HUES64 (cell line): ENCODE results near the gene CTBP2.

Source experiments
- H3K27ac ChIP-seq: 2 replicates; pipeline ENCODE4 v1.7.0; 2013; ENCODE audit warnings: low read depth, low read length, inconsistent platforms
- H3K27me3 ChIP-seq: 2 replicates; pipeline ENCODE4 v1.6.1; 2013; ENCODE audit warnings: mild to moderate bottlenecking, low read length; ENCODE audit not compliant: insufficient read depth
- H3K36me3 ChIP-seq: 2 replicates; pipeline ENCODE4 v1.6.1; 2013; ENCODE audit warnings: mild to moderate bottlenecking, low read length; ENCODE audit not compliant: insufficient read depth
- H3K4me1 ChIP-seq: 2 replicates; pipeline ENCODE4 v1.6.1; 2013; ENCODE audit warnings: mild to moderate bottlenecking, low read length, moderate library complexity; ENCODE audit not compliant: insufficient read depth
- H3K4me3 ChIP-seq: 2 replicates; pipeline ENCODE4 v1.5.1; 2013; ENCODE audit warnings: mild to moderate bottlenecking, low read length, moderate library complexity
- H3K9ac ChIP-seq: 2 replicates; pipeline ENCODE4 v1.6.1; 2013; ENCODE audit warnings: mild to moderate bottlenecking, low read depth, low read length
- H3K9me3 ChIP-seq: 2 replicates; pipeline ENCODE4 v1.6.1; 2013; ENCODE audit warnings: low read depth, low read length; ENCODE audit not compliant: insufficient read depth
- WGBS: fragments of 150-250, 120-280 bp; methylation state at CpG from one replicate; pipeline ENCODE4 v1.1.7; 2013; ENCODE audit warnings: missing lambda C conversion rate; 5-methylcytosine and 5-hydroxymethylcytosine counted together

CTBP2 gene

GRCh38 chr10:125177641-125178640 lies 17.6 kb upstream of the CTBP2 start:
- H3K27ac ChIP-seq: no peak overlapping the region
- H3K4me3 ChIP-seq: no peak overlapping the region
- no peaks in the 10 kb centered on the region for H3K27me3 ChIP-seq
- H3K4me1 ChIP-seq: no peaks in the 10 kb centered on the region; the same call in 1 of the 2 replicates
- WGBS: 91% methylated on average over 13 of the region's 14 CpGs
- H3K36me3 ChIP-seq: no peaks in the 10 kb centered on the region
- H3K9me3 ChIP-seq: no peaks in the 10 kb centered on the region
- H3K9ac ChIP-seq: no peak overlapping the region

- Histone ChIP-seq H3K36me3 (no peaks in the 10 kb centered on the region), H3K27ac (no peak overlapping the region), H3K27me3 (no peaks in the 10 kb centered on the region), H3K4me1 (no peaks in the 10 kb centered on the region; the same call in 1 of the 2 replicates), H3K9me3 (no peaks in the 10 kb centered on the region), H3K9ac (no peak overlapping the region), H3K4me3 (no peak overlapping the region)
- 85% methylated on average over 8 of the region's 8 CpGs for WGBS
Observed at GRCh38 chr10:125175807-125176206, 15.4 kb upstream of the CTBP2 start.

GRCh38 chr10:125174360-125174759 lies 14.0 kb upstream of the CTBP2 start:
- no peak overlapping the region for H3K27ac ChIP-seq
- no peak overlapping the region for H3K4me3 ChIP-seq
- WGBS: 59% methylated on average over 7 of the region's 9 CpGs
- no peaks in the 10 kb centered on the region; the same call in 1 of the 2 replicates for H3K4me1 ChIP-seq
- H3K9ac ChIP-seq: no peak overlapping the region
- H3K9me3 ChIP-seq: no peaks in the 10 kb centered on the region
- H3K36me3 ChIP-seq: no peaks in the 10 kb centered on the region
- no peaks in the 10 kb centered on the region for H3K27me3 ChIP-seq

DNA sequence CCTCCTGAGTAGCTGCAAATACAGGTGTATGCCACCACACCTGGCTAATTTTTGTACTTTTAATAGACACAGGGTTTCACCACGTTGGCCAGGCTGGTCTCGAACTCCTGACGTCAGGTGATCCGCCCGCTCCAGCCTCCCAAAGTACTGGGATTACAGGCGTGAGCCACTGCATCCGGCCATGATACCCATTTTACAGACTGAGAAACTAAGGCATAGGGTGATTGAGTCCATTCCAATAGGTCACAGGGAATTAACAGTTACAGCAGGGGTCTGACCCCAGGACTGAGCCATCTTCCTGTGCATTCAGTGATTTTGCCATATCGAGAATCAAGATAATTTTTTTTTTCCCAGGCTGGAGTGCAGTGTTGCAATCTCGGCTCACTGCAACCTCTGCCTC lies 12.3 kb upstream of the CTBP2 start:
- H3K4me1 ChIP-seq: no peaks in the 10 kb centered on the region; the same call in 1 of the 2 replicates
- H3K9ac ChIP-seq: no peak overlapping the region
- no peaks in the 10 kb centered on the region for H3K27me3 ChIP-seq
- no peaks in the 10 kb centered on the region for H3K9me3 ChIP-seq
- 94% methylated on average over 9 of the region's 9 CpGs for WGBS
- no peak overlapping the region for H3K27ac ChIP-seq
- no peaks in the 10 kb centered on the region for H3K36me3 ChIP-seq
- no peak overlapping the region for H3K4me3 ChIP-seq

DNA sequence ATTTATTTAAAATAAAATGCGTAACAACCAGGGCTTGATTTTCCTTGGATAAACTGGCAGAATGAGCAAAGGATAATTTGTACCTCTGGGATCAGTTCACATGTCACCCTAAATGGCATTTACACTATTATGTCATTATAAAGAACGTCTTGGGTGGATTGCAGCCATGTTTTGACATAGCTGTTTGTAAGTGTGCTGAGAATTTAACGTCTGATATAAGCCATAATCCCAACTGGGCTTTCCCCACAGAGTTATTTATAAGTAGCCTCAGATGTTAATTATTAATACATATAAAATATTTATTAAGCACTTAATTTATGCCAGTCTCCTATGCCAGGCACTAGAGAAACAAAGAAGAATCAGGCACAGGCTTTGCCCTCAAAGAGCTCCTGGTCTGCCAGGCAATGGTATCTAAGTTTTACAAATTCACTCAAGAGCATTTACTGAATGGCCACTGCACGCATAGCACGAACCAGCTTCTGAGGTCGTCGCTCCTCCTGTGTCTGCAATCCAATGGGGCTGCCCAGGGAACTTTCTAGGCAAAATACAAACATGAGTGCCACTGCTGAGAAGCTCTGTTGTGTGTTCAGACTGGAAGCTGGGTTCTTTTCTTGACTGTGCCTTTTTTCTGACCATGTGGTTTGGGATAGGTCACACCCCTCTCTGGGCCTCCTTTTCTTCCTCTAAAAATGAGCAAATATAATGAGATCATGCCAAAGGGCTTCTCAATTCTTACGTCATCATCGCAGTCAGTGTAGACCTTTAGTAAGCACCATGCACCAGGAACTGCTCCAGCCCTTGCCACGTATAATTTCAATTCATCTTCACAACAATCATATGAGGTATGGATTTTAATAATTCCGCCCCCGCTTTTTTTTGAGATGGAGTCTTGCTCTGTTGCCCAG lies 11.3 kb upstream of the CTBP2 start:
- no peaks in the 10 kb centered on the region; the same call in 1 of the 2 replicates for H3K4me1 ChIP-seq
- H3K27ac ChIP-seq: no peak overlapping the region
- H3K36me3 ChIP-seq: no peaks in the 10 kb centered on the region
- no peak overlapping the region for H3K9ac ChIP-seq
- 89% methylated on average over 10 of the region's 12 CpGs for WGBS
- no peaks in the 10 kb centered on the region for H3K27me3 ChIP-seq
- H3K9me3 ChIP-seq: no peaks in the 10 kb centered on the region
- H3K4me3 ChIP-seq: no peak overlapping the region

- Histone ChIP-seq H3K4me3 (no peak overlapping the region), H3K27me3 (no peaks in the 10 kb centered on the region), H3K9me3 (no peaks in the 10 kb centered on the region), H3K36me3 (no peaks in the 10 kb centered on the region), H3K4me1 (no peaks in the 10 kb centered on the region), H3K9ac (no peak overlapping the region), H3K27ac (no peak overlapping the region)
- WGBS: 92% methylated on average over 5 of the region's 5 CpGs
Observed at GRCh38 chr10:125169915-125170314, 9.6 kb upstream of the CTBP2 start.

GRCh38 chr10:125169279-125169678 lies 8.9 kb upstream of the CTBP2 start:
- H3K4me3 ChIP-seq: no peak overlapping the region
- H3K36me3 ChIP-seq: no peaks in the 10 kb centered on the region
- no peaks in the 10 kb centered on the region for H3K27me3 ChIP-seq
- no peaks in the 10 kb centered on the region for H3K9me3 ChIP-seq
- H3K4me1 ChIP-seq: no peaks in the 10 kb centered on the region
- 95% methylated on average over 7 of the region's 7 CpGs for WGBS
- no peak overlapping the region for H3K27ac ChIP-seq
- no peak overlapping the region for H3K9ac ChIP-seq

DNA sequence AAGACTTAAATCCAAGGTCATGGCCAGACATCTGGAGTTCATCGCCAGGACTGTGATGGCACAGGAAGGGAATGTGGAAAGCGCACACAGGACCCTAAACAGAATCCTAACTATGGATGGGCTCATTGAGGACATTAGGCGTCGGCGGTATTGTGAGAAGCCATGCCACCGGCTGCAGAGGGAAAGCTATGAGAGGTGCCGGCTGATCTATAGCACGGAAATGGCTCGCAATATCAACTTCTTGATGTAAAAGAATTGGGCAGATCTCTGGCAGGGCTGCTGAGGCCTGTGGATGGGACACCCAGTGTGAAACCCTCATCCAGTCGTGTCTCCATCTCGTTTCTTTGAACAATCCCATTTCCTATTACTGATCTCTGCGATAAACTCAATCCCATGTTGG lies 6.3 kb upstream of the CTBP2 start:
- Histone ChIP-seq H3K27me3 (no peaks in the 10 kb centered on the region), H3K4me1 (0 out of 2 replicates have a peak, but pooled peaks cover 7% of the 10 kb centered on the region), H3K9me3 (no peaks in the 10 kb centered on the region), H3K36me3 (no peaks in the 10 kb centered on the region), H3K27ac (no peak overlapping the region), H3K4me3 (no peak overlapping the region), H3K9ac (no peak overlapping the region)
- 95% methylated on average over 12 of the region's 12 CpGs for WGBS

DNA sequence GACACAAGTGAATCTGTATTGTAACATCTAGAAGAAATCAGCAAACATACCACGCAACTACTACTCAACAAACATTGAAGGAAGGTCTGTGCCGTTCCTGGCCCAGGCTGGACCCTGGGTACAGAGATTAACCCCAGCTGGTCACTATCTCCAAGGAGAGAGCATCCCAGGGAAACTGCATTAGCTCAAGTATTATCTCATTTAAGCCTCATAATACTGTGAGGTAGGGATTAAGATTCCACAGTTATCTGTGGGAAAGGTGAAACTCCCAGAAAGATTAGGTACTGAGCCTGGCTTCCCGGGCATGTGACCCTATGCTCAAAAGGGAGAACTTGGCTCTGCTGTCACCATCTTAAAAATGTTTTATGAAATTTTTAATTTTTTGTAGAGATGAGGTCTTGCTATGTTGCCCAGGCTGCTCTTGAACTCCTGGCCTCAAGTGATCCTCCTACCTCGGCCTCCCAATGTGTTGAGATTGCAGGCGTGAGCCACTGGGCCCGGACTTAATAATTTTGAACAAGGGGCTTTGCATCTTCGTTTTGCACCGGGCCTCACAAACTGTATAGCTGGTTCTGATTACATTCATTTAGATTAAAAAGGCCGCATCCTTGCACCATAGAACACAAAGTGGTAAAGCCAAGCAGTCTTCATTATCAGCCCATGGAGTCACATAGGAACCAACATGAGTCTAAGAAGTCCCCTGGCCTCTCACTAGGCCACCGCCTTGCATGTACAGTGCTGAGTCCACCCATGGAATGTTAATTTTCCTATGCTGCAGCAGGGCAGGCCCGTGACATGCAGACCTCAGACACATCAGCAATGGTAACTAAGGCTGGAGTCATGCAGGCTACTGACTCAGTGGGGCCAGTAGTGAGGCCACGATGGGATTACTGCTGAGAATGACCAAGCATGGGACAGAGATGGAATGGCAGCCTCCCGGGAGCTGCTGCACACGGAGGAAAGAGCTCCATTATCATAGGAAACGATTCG lies 5.5 kb upstream of the CTBP2 start:
- Histone ChIP-seq H3K4me1 (0 out of 2 replicates have a peak, but pooled peaks cover 7% of the 10 kb centered on the region), H3K27ac (no peak overlapping the region), H3K36me3 (no peaks in the 10 kb centered on the region), H3K9ac (no peak overlapping the region), H3K4me3 (no peak overlapping the region), H3K9me3 (no peaks in the 10 kb centered on the region), H3K27me3 (no peaks in the 10 kb centered on the region)
- WGBS: 92% methylated on average over 16 of the region's 16 CpGs

DNA sequence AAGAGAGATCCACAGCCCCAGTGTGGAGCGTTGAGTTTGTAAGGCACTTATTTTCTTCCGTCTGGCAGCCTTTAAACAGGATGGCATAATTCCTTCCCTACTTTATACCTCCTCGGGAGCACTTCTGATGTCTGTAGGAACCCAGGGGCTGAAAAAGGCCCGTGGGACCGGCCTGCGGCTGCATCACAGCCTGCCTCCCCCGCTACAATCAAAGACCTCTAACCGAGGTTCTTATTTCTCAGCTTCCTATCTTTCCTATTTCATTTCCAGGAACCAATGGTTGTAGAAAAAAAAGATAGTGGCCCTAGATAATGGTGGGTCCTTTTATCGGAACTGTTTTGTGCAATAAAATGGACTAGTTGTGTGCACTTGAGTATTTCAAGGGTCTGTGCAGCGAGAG lies 4.1 kb upstream of the CTBP2 start:
- 95% methylated on average over 10 of the region's 10 CpGs for whole genome bisulfite sequencing
- no peaks in the 10 kb centered on the region for H3K27me3 ChIP-seq
- no peaks in the 10 kb centered on the region for H3K9me3 ChIP-seq
- H3K27ac ChIP-seq: no peak overlapping the region
- no peak overlapping the region for H3K9ac ChIP-seq
- 0 out of 2 replicates have a peak, but pooled peaks cover 7% of the 10 kb centered on the region for H3K4me1 ChIP-seq
- no peaks in the 10 kb centered on the region for H3K36me3 ChIP-seq
- no peak overlapping the region for H3K4me3 ChIP-seq
